Kasumi-1 (cell line): Measurements from ENCODE around the gene HLA-DRB1.
"Not testable (repeated sequence)": the region's sequence is repeated elsewhere in the genome, so short reads cannot be mapped to it uniquely, and the experiment has no call there.

Experiments used
- DNase-seq, 2 experiments: peaks; one replicate each; lab custom pipeline; 2025; lab: John Stamatoyannopoulos, UW

HLA-DRB1 gene

DNA sequence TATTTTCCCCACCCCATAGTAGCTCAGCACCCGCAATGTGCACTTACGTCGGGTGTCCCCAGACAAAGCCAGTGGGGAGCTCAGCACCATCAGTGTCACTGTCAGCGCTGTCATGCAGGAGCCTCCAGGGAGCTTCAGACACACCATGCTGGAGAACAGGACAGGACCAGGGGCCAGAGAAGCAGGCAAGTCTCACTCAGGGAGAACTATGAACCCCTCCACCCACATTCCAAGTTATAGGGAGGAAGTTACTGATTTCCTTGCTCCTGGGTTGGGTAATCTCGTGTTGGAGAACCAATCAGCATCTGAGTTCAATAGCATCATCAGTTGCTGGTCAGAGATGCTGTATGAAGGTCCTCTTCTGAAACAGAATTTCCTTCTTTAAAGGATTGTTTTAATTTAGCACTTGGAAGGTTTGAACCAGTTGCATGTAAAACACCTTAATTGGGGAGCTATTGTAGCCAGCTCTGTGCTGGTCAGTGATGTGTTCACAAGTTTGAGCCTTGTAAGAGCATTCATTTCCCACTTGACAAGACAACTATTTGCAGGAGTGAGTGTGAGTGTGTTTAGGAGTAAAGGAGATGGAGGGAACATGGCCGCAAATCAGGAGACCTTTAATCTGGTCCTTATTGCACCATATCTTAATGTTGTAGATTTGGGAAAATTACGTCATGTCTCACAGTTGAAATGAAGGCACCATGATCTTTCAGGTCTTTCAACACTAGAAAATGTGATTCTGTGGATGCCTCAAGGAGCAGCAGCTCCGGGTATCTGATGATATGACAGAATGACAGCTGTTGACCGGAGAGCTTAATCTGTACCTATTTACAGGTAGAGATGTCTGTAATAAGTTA lies at the start of gene HLA-DRB1:
HLA-DRB1 (minus strand) TSS at position 253 of the 854 bp plus-strand sequence; CDS start at position 147, 106 bp downstream.
- DNase-seq, result peak in 1 of 2 experiments; percentile 3

DNA sequence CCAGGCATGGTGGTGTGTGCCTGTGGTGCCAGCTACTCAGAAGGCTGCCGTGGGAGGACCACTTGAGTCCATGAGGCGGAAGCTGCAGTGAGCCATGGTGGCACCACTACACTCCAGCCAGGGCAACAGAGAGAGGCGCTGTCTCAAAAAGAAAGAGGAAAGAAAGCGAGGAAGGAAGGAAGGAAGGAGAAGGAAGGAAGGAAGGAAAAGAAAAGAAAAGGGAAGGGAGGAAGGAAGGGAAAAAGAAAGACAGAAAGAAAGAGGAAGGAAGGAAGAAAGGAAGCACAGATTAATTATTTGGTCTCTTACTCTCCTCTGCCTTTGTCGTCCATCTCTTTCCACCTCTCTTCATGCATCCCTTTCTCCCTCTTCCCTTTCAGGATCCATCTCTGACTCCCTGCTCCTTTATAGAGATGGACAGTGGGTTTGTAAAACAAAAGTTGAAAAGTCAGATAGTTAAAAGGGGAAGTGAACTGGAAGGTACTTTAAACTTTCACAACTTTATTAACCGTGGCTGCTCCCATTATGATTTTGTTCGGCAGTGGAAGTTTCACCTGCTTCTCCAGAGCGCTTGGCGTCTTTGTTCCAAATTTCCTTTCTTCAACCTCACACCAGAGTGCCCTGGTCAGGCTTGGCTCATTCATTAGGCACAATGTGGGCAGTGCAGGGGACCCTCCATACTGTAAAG lies 49.0 kb upstream of the HLA-DRB1 start:
- no peak for DNase-seq

DNA sequence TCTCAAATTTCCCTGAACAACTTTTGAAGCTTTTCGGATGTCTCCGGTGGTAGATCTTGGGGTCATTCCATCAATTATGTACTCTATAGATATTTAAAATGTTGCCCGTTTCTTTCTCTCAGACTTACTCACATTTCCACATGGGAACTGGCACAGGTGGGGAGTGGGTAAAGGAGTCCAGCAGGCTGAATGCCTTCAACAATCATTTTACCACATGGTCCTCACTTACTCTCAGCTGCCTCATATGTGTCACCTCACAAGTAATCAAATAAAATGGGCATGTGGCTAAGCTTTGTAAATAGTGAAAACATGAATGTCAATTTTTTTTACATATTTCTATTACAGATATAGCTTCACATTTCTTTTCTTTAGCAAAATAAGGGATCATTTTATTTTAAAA lies 48.2 kb upstream of the HLA-DRB1 start:
- no peak for DNase-seq

DNA sequence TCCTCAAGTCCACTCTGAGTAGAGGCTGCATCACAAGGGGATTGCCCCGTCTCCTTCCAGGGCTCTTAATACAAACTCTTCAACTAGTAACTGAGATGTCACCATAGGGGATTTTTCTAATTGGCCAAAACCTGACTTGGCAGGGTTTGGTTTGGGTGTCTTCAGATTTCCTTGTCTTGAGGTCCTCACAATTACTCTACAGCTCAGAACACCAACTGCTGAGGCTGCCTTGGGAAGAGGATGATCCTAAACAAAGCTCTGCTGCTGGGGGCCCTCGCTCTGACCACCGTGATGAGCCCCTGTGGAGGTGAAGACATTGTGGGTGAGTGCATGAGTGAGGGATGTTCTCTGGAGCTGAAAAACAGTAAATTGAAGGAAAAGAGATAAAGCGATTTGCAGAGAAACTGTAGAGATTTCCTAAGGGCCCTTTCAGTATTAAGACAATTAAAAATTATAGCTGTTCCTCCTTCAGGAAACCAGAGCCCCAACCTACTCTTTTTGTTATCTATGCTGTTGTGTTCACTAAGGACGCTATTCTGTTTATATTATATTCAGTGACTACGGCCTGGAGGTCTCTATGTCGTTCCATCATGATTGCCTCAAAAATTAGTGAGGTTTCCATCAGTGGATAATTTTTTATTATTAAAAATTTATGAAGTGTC lies 47.7 kb upstream of the HLA-DRB1 start, which contains the start of gene HLA-DQA1:
HLA-DQA1 (plus strand) TSS at position 188 of the 662 bp plus-strand sequence; CDS start at position 241, 53 bp downstream.
- DNase-seq, result no peak

DNA sequence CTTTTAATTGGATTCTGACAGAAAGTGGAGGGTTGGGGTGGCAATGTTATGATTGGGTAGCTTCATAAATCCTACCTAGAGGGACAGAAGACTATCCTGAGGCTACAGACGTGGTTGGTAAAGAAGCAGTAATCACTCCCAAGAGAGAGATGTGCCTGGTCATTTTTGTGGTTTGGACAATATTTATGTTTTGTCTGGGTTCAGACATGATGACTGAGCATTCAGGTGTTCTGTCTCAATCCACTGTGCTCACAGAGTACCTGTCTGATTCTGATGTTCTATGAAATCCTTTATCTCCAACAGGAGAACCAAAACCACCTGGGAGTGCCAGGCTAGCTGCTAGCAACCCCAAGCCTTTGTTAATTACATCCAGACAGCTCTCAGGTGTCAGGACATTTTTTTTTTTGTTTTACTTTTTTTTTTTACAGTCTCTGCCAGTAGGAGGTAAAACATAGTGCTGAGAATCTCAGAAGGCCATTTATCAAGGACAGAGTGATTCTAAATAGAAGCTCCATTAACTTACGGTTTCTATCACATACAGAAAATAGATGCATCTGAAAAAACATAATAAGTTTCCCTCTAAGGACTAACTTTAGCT lies 46.0 kb upstream of the HLA-DRB1 start:
- no peak for DNase-seq

DNA sequence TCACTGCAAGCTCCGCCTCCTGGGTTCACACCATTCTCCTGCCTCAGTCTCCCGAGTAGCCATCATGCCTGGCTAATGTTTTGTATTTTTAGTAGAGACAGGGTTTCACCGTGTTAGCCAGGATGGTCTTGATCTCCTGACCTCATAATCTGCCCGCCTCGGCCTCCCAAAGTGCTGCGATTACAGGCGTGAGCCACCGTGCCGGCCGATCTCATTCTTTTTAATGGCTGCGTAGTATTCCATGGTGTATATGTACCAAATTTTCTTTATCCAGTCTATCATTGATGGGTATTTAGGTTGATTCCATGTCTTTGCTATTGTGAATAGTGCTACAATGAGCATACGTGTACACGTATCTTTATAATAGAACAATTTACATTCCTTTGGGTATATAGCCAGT lies 40.1 kb upstream of the HLA-DRB1 start:
- not testable (repeated sequence) for DNase-seq

DNA sequence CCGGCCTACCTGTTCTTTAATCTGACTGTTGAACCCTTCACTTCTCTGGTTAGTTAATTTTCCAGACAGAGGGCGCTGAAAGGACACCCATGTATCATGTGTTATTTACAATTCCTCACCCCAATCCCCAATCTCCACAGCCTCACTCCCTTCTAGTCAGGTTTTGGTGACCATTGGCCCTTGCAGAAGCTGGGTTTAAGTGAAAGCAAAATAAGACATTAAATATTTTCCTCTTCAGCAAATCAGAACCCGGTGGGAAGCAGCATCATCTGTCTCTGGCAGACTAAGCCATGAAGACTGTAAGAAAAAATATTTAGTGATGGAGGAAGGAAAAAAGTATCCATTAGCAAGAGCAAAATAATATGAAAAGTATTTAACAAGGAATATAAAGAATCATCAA lies 38.2 kb upstream of the HLA-DRB1 start:
- DNase-seq, result no peak

DNA sequence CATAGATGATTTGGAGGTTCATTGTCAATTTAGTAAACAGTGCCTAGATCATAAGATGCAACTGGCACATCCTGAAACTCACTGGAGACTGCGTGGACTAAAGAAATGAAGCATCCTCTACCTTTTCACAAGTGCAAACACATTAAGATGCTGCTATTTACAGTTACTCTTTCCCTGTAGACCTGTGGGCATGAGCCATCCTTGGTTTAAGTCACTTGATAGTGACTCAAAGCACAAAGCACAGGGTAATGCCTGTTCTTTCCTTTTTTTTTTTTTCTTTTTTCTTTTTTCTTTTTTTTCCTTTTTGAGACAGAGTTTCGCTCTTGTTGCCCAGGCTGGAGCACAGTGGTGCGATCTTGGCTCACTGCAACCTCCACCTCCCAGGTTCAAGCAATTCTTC lies 37.6 kb upstream of the HLA-DRB1 start:
- DNase-seq, result no peak

DNA sequence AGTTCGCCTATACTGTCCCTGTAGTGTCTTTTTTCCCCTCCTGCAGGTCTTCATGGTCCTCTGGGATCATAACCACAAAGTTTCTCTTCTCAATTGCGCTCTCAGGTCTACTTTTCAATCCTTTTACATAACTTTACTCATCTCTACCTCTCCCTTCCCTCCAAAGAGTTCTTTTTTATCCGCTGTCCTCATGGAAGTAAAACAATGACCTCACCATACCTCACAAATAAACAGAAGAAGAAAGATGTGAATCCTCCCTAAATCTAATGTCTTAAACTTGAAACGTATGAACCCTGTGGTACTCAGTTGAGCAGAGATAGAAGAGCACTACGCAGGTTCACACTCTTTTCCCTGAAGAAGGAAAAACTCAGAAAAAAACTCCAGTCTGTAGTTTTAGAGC lies 35.5 kb upstream of the HLA-DRB1 start:
- DNase-seq, result no peak

DNA sequence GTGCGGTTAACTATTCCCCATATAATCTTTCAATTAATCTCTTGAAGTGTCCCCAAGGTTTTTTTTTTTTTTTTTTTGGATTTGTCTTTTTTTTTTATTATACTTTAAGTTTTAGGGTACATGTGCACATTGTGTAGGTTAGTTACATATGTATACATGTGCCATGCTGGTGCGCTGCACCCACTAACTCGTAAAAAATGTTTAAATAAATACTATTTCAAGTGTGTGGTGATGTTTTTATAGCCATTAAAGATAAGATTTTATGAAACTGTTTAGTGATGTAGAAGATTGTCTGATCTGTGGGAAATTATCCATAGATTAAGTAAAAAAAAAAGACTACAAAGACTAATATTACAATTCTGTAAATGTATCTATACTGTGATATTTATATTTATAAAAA lies 34.9 kb upstream of the HLA-DRB1 start:
- DNase-seq, result no peak

DNA sequence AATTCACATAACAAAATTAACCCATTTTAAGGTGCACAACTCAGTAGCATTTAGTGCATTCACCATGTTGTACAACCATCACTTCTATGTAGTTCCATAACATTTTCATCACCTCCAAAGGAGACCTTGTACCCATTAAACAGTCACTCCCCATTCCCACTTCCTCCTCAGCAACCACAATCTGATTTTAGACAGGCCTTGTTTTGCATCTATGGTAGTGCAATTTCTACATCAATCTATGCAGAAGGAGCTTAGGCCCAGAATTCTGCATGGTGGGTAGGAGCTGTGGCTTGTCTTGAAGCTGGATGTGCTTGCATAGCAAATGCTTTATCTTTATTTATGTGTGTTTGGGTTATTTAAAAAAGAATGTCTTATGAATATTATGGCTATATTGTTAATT lies 34.0 kb upstream of the HLA-DRB1 start:
- no peak for DNase-seq

DNA sequence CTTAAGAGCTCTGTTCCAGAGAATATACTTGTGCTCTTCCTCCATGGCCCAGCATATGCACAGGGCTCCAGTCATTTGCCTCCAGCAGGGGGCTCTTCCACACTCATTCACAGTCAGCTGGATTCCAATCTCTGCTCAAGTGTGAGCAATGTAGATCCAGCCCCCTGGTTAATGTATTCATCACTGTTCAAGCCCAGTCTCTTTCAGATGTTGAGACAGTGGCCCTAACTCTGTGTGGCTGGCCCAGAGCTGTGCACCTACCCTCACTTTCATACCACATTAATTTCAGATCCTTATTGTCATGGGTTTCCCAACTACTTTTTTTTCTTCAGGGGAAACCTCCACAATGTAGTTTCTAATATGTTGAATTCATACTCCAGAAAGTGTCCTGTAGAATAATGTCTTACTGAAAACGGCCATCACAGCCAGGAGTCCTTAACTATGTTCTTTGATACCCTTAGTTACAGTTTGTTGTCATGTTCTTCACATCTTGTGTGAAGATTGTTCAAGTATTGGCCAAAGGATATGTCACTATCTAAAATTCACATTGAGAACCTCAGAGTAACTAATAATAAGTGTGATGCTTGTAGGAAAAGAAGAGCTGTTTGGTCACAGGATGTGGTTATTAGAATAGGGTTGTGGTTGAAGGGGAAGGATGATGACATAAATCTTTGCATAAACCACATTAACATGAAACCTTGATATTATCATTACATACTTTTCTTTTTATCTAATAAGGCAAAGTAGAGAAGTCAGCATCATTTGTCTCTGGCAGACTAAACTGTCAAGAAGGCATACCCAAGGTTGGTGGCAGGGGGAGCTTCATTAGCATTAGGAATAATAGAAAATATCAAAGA lies 33.1 kb upstream of the HLA-DRB1 start:
- peak; percentile 48 to 62 for DNase-seq

DNA sequence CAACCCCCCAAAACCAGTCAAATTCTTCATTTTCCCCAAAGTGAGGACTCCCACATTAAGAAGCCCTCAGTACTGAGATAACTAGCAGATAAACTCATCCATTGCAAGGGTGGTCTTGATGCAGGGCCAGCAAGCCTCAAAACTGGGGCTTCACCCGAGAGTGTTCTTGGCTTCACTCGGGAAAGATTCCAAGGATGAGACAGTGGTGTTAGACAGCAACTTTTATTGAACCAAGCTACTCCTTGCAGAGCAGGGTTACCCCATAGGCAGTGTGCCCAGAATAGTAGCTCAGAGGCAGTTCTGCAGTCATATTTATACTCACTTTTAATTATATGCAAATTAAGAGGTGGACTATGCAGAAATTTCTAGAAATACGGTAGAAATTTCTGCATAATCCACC lies 31.7 kb upstream of the HLA-DRB1 start:
- DNase-seq, result no peak

DNA sequence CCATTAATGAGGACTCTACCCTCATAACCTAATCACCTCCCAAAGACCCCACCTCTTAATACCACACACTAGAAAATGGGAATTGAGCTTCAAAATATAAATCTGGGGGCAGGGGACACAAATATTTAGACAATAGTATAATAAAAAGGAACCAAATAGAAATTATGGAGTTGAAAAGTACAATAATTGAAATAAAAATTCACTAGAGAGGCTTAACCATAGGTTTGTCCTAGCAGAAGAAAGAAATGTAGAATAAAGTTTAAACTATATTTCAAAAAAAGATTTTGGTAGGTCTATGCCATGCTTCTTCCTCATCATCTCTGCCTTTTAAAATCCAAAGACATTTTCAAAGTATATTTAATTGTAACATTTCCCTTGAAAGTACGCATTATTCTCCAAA lies 28.1 kb upstream of the HLA-DRB1 start:
- DNase-seq, result no peak

DNA sequence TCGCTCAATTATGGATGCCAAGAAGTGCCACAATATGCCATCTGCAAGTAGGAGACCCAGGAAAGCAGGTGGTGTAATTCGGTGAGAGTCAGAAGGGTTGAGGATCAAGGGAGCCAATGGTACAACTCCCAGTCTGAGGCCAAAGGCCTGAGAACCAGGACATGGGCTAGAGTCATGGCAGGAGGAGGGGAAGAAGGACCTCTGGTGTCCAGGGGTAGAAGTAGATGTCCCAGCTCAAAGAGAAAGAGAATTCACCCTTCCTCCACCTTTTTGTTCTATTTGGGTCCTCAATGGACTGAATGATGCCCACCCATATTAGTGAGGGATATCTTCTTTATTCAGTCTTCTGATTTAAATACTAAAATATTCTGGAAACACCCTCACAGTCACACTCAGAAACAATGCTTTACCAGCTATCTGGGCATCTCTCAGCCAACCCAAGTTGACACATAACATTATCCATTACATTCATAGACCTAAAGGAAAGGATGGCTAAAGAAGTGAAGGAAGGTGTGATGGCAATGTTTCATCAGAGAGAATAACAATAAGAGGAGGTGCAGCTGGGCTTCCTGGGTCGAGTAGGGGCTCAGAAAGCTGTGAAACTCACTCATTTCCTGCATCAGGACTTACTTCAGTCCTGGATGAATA lies 26.4 kb upstream of the HLA-DRB1 start:
- no peak for DNase-seq

DNA sequence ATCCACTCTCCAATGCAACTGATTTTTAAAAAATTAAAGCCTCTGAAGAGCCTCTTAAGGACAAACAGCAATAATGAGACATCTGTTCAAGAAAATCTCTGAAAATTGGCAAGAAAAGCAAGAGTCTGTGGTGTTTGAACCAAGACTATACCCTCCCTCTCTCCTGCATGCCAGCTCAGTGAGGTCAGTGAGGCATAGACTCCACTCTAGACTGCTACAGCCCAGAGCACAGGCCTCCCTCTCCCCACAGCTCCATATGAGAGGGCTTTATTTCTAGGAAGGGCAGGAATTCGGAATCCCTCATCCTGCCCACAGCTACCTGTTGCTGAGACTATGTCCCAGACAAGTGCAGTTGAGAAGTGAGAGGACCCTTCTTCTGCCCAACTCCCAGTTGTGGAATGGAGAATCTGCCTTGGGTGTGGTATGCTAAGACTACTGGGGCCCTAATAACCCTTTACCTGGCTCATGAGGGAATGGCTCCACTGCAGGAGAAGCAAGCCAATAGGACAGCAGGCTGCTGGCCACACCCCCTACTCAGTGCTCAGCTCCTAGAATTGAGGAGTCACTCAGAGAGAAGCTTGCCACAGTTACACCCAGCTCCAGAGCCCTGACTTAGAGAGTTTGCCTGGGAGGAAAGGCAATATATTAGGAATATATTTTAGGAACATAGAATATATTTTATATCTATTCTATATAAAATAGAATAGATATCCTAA lies 24.9 kb upstream of the HLA-DRB1 start:
- DNase-seq, result no peak

DNA sequence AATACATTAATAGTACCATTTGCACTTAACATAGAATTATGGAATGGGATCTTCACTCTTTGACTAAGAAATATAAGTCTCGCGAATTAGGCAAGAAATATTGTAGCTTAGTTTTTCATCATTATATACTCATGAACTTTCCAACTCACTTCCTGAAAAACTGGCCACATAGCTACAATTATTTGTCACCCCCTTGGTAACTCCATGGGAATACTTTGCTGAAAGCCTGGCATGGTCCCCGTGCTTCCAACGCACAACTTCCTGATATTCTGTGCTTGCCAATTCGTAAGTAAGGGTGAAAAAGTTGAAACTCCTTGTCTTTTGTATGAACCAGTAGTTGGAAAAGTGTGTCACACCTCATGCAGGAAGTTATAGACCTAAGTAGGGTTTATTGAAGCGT lies 23.8 kb upstream of the HLA-DRB1 start:
- DNase-seq, result no peak

DNA sequence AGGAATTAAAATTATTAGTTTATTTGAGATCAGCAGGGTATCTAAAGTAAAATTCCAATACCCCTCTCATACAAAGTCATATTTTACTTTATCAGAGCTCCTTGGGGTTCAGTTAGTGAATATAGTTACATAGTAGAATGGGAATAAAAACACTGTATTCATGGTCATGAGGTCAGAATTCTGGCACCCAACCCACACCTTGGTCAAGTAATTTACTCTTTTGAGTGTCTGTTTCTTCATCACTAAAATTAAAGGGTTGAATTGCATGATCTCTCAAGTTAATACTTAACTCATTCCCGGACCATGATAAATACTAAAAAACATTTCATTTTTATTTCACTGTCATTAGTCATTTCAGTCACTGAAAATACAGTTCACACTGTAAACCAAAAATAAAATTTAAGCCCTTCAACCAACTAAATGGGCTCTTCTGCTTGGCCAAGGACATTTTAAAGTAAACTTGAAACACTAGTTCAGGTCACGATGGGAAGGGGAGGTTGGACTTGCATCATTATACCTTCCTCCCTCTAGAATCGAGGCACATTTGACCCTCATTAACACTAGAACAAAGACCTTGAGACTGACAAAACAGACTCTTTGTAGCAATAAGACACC lies 21.1 kb upstream of the HLA-DRB1 start:
- DNase-seq, result no peak

DNA sequence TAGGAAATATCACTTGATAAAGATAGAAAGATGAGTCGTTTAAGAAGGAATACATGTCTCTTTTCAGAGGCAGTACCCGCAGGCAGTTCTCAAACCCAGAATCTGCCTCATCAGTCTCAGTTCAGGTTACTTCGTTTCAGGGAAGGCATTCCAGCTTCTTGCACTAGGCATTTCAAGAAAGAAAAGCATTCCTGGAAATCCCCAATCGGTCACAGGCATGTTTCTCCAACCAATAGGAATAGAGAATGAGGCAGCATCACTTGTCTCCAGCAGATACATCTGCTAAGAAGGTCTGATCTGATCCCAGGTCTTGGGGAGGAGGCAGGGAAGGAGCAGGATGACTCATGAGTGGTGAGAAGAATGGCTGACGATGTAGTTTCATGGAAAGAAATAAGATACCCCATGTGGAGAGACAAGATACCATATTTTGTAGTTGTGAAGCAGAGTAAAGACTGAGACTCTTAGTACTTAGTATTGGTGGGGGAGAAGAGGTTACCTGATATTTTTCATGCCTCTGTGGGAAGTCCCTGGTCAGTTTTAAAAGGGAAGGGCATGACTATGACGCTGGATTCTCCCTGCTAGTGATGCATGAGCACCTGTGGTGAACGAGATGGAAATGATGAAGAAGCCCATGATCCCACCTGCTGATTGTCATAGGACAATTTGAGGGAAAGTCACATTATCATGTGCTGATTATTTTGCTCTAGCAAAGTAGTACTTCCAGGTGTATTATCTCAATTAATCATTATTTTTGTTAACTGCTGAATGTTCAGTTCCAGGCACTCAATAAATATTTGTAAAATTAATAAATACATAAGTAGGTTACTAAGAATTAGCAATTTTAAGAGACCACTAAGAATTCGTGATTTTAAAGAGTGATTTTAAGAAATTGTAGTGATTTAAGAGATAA lies 20.3 kb upstream of the HLA-DRB1 start:
- peak; percentile 87 to 91 for DNase-seq
